HG03108 (cell line): ENCODE results near the gene CCNI.
"Not testable (repeated sequence)": the region's sequence is repeated elsewhere in the genome, so short reads cannot be mapped to it uniquely, and the experiment has no call there.

Experiments
- ATAC-seq: cut with Tn5 transposase; IDR thresholded peaks from one replicate; pipeline ENCODE4 v1.9.1; 2021; ENCODE audit warnings: moderate library complexity; ENCODE audit not compliant: unreplicated experiment

Gene CCNI

GRCh38 chr4:77082886-77083608 is 7.3 kb upstream of the CCNI start:
- ATAC-seq = no peak

GRCh38 chr4:77080806-77081205 is 5.0 kb upstream of the CCNI start:
- not testable (repeated sequence) for ATAC-seq

- ATAC-seq = no peak
Measured at GRCh38 chr4:77079281-77079680, 3.5 kb upstream of the CCNI start.

GRCh38 chr4:77078401-77078800 is 2.6 kb upstream of the CCNI start:
- no peak for ATAC-seq

- no peak for ATAC-seq
Measured at GRCh38 chr4:77076889-77077635, 1.3 kb upstream of the CCNI start.

- ATAC-seq = peak; percentile 51
Measured at GRCh38 chr4:77074981-77075855, 571 bp downstream of the CCNI start.

- no peak for ATAC-seq
Measured at GRCh38 chr4:77074381-77074831, 1.4 kb downstream of the CCNI start.

GRCh38 chr4:77073981-77074380 is 1.8 kb downstream of the CCNI start:
- no peak for ATAC-seq

GRCh38 chr4:77073106-77073809 is 2.5 kb downstream of the CCNI start:
- no peak for ATAC-seq

- ATAC-seq = no peak
Measured at GRCh38 chr4:77072195-77072753, 3.5 kb downstream of the CCNI start.

- not testable (repeated sequence) for ATAC-seq
Measured at GRCh38 chr4:77069514-77069913, 6.3 kb downstream of the CCNI start.

GRCh38 chr4:77065382-77065781 is 10.4 kb downstream of the CCNI start:
- no peak for ATAC-seq

- ATAC-seq = no peak
Measured at GRCh38 chr4:77062856-77063255, 12.9 kb downstream of the CCNI start.

- no peak for ATAC-seq
Measured at GRCh38 chr4:77052352-77052751, 23.4 kb downstream of the CCNI start.

GRCh38 chr4:77050962-77051361 is 24.8 kb downstream of the CCNI start:
- ATAC-seq = no peak

GRCh38 chr4:77047037-77047436 is 28.8 kb downstream of the CCNI start:
- ATAC-seq = no peak

GRCh38 chr4:77045490-77045889 is 30.3 kb downstream of the CCNI start:
- ATAC-seq = no peak

GRCh38 chr4:77044461-77045150 is 31.2 kb downstream of the CCNI start:
- ATAC-seq = no peak

- no peak for ATAC-seq
Measured at GRCh38 chr4:77043507-77044136, 32.2 kb downstream of the CCNI start.
